CMK (cell line): ENCODE data around the gene FAM219A.

Experiments used
- DNase-seq: peaks from one replicate; pipeline ENCODE4 v3.0.0-alpha.2; 2010; ENCODE audit warnings: low read depth

The FAM219A gene

GRCh38 chr9:34400686-34401602 lies 57.4 kb downstream of the FAM219A start:
- no peak for DNase-seq

DNA sequence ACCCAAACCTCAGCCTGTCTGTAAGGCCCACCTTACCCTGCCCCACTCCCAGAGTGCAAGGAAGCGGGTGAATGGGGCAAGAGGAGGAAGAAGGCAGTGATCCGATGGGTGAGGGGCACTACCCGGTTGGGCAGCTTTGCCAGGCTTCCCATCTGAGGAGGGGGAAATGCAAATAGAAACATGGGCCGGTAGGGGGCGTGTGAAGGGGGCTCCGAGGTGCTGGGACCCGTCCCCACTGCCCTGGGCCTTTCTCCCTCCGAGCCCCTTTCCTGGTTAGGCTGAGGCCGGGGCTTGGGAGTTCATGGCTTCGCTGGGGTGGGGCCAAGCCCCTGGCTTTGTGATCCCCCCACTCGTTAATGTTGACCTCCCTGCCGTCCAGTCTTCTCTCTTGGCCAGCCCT lies 58.1 kb downstream of the FAM219A start:
- no peak for DNase-seq

GRCh38 chr9:34399729-34400128 lies 58.6 kb downstream of the FAM219A start:
- DNase-seq, result no peak

DNA sequence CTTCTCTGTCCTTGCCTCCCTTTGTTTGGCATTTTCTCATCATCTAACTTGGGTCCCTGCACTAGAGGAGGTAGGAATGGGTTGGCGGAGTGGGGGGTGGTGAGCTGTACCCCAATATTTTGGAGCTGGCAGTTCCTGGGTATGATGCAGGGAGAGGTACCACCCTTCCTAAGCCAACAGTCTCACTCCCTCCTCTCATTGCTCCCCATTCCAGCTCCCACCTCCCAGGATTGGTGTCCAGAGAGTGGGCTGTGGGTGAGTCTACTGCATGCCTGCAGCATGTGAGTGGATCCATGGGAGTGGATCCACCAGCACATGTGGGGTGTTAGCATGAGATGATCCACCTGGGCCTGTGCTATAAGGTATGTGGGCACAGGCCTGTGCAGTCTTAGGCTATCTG lies 59.5 kb downstream of the FAM219A start:
- no peak for DNase-seq

DNA sequence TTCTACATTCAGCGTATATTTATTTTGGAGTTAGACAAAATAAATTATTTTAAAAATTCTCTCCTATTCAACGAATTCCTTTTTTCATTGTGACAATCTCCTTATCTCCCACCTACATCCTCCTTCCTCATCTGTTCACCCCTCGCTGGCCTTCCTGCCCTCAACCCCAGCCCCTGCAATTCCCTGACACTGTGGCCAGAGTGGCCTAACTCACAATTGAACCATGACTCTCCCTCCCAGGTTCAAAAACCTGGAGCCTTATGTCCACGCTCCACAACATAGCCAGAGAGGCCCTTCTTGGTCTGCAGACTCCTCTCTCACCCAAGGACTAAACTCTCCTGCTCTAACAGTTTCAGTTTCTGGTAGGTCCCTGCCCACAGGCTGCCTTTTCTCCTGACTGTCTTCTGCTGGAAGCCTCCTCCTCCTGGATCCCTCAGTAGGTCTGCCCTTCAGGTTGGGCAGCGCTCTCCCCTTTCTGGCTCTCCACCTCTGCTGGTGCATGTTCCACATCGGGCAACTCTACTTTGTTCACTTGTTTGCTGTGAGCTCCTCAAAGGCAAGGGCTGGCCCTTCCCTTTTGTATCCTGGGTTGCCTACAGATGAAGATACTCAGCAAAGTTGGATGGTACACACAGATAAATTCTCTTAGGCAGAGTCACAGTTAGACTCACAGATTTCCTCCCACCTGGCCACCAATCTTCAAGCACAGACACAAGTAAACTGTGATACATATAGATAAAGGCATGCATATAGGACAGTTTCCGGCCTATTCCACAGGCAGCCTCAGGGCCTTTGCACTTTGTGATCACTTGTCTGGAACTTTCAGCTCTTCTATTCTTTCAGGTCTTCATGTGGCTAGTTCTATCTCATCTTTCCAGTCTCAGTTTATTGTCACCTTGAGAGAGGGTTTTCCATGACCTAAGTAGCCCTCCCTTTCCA lies 61.8 kb downstream of the FAM219A start:
- peak; percentile 44 for DNase-seq

- no peak for DNase-seq
These were observed 65.9 kb downstream of the FAM219A start for GRCh38 chr9:34392511-34392910.

- no peak for DNase-seq
These were observed 71.1 kb downstream of the FAM219A start for GRCh38 chr9:34387239-34387638.

GRCh38 chr9:34386656-34387055 lies 71.7 kb downstream of the FAM219A start:
- no peak for DNase-seq

DNA sequence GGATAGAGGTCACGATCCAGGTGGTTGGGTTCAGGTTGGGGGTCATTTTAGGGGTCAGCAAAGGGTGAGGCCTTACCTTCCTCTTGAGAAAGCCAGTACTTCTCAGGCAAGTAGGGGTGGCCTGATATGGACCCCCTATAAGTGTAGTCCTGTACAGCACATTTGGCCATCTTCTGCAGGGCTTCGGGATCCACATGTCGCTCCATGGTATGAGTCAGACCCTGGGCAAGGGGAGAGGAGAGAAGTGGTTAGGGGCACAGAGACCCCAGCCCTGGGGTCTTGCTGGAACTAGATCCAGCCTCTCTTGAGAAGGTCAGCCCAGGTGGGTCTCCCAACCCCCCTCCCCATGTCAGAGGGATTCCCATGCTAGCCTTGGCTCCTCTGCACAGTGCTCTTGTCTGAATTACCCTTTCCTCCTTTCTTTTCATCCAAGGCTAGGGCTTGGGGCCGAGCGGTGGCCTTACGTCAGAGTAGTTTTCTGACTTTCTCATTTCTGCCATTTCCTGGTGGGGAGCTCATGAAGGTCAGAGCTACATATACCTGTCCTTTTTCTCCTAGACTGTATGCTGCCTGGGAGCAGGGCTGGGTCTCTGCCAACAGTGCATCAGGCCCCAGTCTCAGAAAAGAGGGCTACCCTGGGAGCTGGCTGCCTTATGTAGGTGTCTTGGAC lies 72.7 kb downstream of the FAM219A start:
- no peak for DNase-seq

GRCh38 chr9:34384368-34385165 lies 73.8 kb downstream of the FAM219A start:
- DNase-seq, result no peak

- DNase-seq, result no peak
These were observed 74.5 kb downstream of the FAM219A start for GRCh38 chr9:34383904-34384303.

DNA sequence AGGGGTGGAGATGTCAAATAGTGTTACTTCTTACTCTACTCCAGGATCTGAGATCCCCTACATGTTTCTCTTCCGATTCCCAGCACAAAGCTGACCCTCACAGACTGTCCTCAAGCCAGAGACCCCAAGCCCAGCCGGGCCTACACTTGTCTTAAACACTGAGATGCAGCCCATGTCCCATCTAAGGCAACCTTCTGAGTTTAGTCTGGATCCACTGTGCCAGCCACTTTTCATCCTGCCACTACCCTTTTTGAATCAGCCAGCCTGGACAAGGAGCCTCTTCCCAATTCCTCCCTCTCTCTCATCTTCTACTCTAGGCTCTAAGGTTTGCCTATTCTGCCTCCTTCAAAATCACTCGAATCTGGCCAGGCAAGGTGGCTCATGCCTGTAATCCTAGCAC lies 75.5 kb downstream of the FAM219A start:
- no peak for DNase-seq

GRCh38 chr9:34382054-34382453 lies 76.3 kb downstream of the FAM219A start:
- no peak for DNase-seq

- no peak for DNase-seq
These were observed 77.0 kb downstream of the FAM219A start for GRCh38 chr9:34381323-34381722.

- DNase-seq, result peak; percentile 70
These were observed 77.7 kb downstream of the FAM219A start for GRCh38 chr9:34380511-34381315.

DNA sequence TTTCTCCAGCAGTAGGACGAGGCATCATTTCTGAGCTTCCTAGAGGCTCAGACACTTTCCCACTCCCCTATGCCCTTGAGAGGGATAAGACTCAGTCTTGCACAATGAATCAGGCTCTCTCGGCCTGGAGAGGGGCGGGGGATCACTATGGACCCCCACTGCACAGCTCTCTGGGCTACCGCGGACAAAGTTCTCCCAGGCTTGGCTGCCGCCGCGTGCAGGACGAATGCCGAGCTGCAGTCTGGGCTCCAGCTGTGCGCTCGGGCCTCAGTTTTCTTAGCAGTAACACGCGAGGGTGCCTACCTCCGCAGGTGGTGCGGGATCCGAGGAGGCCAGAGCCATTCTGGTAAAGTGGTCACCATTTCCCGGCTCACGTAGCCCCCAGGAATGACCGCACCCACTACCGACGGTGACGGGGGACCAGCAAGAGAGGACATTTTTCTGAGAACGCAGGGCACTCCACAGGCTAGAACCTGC lies 78.3 kb downstream of the FAM219A start:
- DNase-seq, result no peak

GRCh38 chr9:34379334-34380033 lies 78.9 kb downstream of the FAM219A start:
- DNase-seq, result peak; percentile 85

DNA sequence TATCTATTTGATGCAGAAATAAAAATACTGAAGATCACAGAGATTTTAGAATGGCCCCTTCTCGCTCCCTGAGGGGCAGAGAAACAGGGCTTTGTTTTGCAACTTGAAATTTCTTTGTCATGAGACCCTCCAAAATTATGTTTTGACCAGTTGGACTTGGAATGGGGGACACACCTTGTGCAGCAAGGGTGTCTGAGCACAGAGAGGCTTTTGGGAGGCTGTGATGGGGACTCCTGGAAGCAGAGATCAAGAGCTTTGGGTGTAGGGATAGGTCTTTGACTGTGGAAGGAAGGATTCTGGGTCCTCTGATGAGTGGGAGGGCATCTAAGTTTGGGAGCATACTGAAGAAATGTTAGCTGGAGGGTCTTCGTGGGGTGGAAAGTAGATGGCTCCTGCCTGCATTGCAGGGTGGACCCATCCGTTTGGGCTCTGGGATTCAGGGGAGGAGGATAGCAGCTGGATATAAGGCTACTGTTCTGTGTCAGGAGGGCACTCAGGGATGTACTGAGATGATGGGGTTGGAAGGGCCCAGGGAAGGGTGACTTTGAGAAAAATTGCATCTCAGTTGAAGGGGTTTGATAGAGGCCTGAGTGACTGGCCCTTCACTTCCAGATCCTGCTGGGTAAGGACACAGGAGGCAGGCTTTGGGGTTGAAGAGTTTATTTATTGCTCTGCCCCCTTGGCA lies 79.9 kb downstream of the FAM219A start:
- DNase-seq, result no peak

GRCh38 chr9:34377404-34377746 lies 81.0 kb downstream of the FAM219A start:
- no peak for DNase-seq
